Astrocyte of the spinal cord (primary cell): ENCODE data around the gene RNF4.

Experiments used
- DNase-seq: peaks from one replicate; pipeline ENCODE4 v3.0.0; 2011; ENCODE audit warnings: low read depth, low spot score
- H3K4me3 ChIP-seq: 2 replicates; pipeline ENCODE4 v1.5.1; 2011; ENCODE audit warnings: low read depth, mild to moderate bottlenecking, low read length, moderate library complexity
- CTCF ChIP-seq: IDR thresholded peaks from 2 replicates; pipeline ENCODE4 v1.5.1; 2012; ENCODE audit warnings: low read depth, mild to moderate bottlenecking, low read length, inconsistent platforms
- in situ Hi-C: cut with HindIII; loops from 2 replicates; pipeline ENCODE4 v1.10.0; 2017; ENCODE audit warnings: low sequenced_read_pairs

The RNF4 gene, protein sequence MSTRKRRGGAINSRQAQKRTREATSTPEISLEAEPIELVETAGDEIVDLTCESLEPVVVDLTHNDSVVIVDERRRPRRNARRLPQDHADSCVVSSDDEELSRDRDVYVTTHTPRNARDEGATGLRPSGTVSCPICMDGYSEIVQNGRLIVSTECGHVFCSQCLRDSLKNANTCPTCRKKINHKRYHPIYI

DNA sequence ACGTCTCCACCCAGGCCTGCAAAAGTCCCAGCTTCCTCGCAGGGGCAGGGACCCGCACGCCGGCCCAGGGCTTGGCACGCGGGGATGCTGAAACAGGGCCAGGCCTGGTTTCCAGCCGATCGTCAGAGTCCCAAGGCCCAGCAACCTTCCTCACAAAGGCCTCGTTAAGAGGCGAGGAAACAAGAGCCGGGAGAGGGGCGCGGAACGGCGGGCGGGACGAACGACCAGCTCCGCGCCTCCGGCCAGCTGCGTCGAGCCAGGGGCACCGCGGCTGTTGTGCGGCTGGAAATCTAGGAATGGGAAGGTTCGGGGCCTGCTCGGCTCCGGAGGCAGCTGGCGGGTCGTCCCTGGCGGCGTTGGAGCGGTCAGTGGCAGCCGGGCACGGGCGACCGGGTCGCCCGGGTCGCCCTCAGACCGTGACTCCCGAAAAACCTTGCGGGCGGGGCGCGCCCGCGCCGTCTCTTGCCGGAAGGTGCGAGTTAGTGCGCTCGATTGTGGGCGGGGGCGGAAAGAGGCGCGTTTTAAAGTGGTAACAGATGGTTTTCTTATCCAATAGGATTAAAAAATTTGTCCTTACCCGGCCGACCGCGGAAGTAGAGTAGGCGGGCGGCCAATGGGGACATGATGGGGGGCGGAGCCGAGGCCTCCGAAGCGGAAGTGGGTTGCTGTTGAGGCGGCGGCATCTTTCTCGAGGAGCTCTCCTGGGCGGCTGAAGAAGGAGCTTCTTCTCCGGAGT, at the start of gene RNF4:
RNF4 (plus strand) TSS at position 651 of the 736 bp plus-strand sequence. CDS start 21,388 bp downstream, outside the sequence.
- peak; percentile 98 for DNase-seq
- H3K4me3 ChIP-seq = peak within 1 kb of the TSS; percentile 92
- in situ Hi-C loops = no loop called here
- TF ChIP-seq CTCF = no peak

GRCh38 chr4:2419814-2420213, 49.1 kb upstream of the RNF4 start:
- TF ChIP-seq CTCF = no peak
- in situ Hi-C loops = no loop called here
- H3K4me3 ChIP-seq = no peak overlapping the region
- no peak for DNase-seq

GRCh38 chr4:2421928-2422327, 47.0 kb upstream of the RNF4 start:
- no peak overlapping the region for H3K4me3 ChIP-seq
- TF ChIP-seq CTCF = no peak
- no peak for DNase-seq
- in situ Hi-C loops = no loop called here

DNA sequence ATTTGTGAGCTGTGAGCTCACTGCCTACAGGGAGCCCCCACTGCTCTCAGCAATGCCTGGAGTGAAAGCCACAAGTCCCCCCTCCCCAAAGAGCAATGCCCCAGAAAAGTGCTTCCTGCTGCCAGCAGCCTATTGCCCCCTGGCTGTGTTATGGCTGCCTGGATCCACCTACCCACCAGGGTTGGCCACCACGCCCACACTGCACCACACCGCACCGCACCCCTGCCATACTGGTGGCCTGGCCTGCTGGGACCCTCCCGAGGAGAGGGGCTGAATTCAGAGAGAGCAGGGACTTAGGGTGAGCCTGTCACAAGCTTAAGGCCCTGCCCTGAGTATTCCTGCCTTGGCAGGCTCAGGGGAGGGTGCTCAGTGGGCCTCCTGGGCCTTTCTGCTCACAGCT, 45.8 kb upstream of the RNF4 start:
- no peak overlapping the region for H3K4me3 ChIP-seq
- in situ Hi-C loops = no loop called here
- no peak for DNase-seq
- TF ChIP-seq CTCF = no peak

DNA sequence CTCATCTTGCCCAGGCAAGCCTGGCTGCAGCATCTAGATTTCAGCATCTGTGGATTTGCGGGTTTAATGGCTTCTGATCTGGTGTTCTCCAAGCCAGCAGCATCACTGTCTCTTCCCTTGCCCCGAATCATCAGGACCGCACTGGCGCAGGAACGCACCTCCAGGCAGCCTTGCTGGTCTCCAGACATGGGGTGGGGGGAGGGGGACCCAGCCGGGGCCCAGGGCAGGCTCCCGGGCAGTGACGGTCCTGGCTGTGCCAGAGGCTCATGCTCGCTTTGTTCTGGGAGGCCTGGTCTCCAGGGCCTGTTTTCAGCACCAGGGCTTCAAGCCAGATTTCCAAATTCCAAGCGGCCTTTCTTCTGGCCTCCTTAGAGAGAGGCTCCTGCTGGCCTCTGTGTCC, 45.2 kb upstream of the RNF4 start:
- in situ Hi-C loops = no loop called here
- no peak overlapping the region for H3K4me3 ChIP-seq
- DNase-seq = no peak
- no peak for TF ChIP-seq CTCF

DNA sequence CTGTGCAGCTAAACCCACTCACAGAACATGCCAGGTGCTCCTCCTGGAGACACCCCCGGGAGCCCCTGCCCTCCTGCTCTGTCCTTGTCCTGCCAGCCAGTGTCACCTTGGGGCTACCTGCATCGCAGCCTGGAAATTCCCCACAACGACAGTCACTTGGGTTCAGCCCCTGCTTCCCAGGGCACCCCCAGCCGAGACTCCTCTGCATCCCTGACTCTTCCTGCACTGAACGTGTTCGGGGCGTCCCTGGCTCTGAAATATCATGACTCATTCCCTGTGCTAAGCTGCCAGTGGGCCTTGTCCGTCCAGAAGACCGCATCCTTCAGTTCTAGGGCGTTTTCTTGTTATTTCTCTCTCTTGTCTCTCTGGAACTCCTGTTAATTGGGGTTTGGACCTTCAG, 44.3 kb upstream of the RNF4 start:
- no peak overlapping the region for H3K4me3 ChIP-seq
- DNase-seq = no peak
- in situ Hi-C loops = no loop called here
- TF ChIP-seq CTCF = no peak
